ENCODE results near the gene MIPOL1.
A peak's percentile ranks its signal among the peaks of the same experiment; 100 is the strongest.
"Not testable (repeated sequence)": the region's sequence is repeated elsewhere in the genome, so short reads cannot be mapped to it uniquely, and the experiment has no call there.

MIPOL1 gene

GRCh38 chr14:37198273-37198598 is 499 bp downstream of the MIPOL1 start:
- peak overlapping the region; percentile 73 for H3K4me3 ChIP-seq (ENCODE audit: low read depth, low read length)
- in situ Hi-C loops (cut with HindIII; ENCODE audit: low sequenced_read_pairs): no loop called here
- DNase-seq (ENCODE audit: low read depth): no peak
- TF ChIP-seq, protein P1, sequence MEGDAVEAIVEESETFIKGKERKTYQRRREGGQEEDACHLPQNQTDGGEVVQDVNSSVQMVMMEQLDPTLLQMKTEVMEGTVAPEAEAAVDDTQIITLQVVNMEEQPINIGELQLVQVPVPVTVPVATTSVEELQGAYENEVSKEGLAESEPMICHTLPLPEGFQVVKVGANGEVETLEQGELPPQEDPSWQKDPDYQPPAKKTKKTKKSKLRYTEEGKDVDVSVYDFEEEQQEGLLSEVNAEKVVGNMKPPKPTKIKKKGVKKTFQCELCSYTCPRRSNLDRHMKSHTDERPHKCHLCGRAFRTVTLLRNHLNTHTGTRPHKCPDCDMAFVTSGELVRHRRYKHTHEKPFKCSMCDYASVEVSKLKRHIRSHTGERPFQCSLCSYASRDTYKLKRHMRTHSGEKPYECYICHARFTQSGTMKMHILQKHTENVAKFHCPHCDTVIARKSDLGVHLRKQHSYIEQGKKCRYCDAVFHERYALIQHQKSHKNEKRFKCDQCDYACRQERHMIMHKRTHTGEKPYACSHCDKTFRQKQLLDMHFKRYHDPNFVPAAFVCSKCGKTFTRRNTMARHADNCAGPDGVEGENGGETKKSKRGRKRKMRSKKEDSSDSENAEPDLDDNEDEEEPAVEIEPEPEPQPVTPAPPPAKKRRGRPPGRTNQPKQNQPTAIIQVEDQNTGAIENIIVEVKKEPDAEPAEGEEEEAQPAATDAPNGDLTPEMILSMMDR (IDR thresholded peaks at IDR 0.05; ENCODE audit: low read depth, low read length, missing control alignments): no peak

GRCh38 chr14:37198907-37199306 is 1.2 kb downstream of the MIPOL1 start:
- TF ChIP-seq, protein P1 (IDR thresholded peaks at IDR 0.05; ENCODE audit: low read depth, low read length, missing control alignments): no peak
- no peak for DNase-seq (ENCODE audit: low read depth)
- no peak overlapping the region for H3K4me3 ChIP-seq (ENCODE audit: low read depth, low read length)
- in situ Hi-C loops (cut with HindIII; ENCODE audit: low sequenced_read_pairs): no loop called here

DNA sequence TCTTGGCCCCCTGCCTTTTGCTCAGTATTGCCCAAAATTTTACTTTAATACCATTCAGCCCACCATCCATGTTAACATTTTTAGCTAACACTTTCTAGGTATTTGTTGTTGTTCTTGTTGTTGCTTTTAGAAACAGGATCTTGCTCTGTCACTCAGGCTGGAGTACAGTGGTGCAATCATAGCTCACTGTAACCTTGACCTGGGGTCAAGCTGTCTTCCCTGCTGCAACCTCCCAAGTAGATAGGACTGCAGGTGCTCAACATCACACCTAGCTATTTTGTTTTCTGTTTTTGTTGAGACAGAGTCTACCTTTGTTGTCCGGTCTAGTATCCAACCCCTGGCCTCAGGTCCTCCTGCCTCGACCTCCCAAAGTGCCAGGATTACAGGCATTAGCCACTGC is 4.0 kb downstream of the MIPOL1 start:
- no peak for DNase-seq (ENCODE audit: low read depth)
- in situ Hi-C loops (cut with HindIII; ENCODE audit: low sequenced_read_pairs): no loop called here
- no peak overlapping the region for H3K4me3 ChIP-seq (ENCODE audit: low read depth, low read length)
- TF ChIP-seq, protein P1 (IDR thresholded peaks at IDR 0.05; ENCODE audit: low read depth, low read length, missing control alignments): no peak

GRCh38 chr14:37202265-37202664 is 4.5 kb downstream of the MIPOL1 start:
- peak; percentile 11 for DNase-seq (ENCODE audit: low read depth)
- in situ Hi-C loops (cut with HindIII; ENCODE audit: low sequenced_read_pairs): no loop called here
- no peak overlapping the region for H3K4me3 ChIP-seq (ENCODE audit: low read depth, low read length)
- TF ChIP-seq, protein P1 (IDR thresholded peaks at IDR 0.05; ENCODE audit: low read depth, low read length, missing control alignments): no peak

GRCh38 chr14:37202812-37203211 is 5.1 kb downstream of the MIPOL1 start:
- in situ Hi-C loops (cut with HindIII; ENCODE audit: low sequenced_read_pairs): no loop called here
- no peak for DNase-seq (ENCODE audit: low read depth)
- no peak overlapping the region for H3K4me3 ChIP-seq (ENCODE audit: low read depth, low read length)
- TF ChIP-seq, protein P1 (IDR thresholded peaks at IDR 0.05; ENCODE audit: low read depth, low read length, missing control alignments): no peak

GRCh38 chr14:37203423-37203822 is 5.7 kb downstream of the MIPOL1 start:
- TF ChIP-seq, protein P1 (IDR thresholded peaks at IDR 0.05; ENCODE audit: low read depth, low read length, missing control alignments): no peak
- no peak overlapping the region for H3K4me3 ChIP-seq (ENCODE audit: low read depth, low read length)
- in situ Hi-C loops (cut with HindIII; ENCODE audit: low sequenced_read_pairs): no loop called here
- DNase-seq (ENCODE audit: low read depth): no peak

DNA sequence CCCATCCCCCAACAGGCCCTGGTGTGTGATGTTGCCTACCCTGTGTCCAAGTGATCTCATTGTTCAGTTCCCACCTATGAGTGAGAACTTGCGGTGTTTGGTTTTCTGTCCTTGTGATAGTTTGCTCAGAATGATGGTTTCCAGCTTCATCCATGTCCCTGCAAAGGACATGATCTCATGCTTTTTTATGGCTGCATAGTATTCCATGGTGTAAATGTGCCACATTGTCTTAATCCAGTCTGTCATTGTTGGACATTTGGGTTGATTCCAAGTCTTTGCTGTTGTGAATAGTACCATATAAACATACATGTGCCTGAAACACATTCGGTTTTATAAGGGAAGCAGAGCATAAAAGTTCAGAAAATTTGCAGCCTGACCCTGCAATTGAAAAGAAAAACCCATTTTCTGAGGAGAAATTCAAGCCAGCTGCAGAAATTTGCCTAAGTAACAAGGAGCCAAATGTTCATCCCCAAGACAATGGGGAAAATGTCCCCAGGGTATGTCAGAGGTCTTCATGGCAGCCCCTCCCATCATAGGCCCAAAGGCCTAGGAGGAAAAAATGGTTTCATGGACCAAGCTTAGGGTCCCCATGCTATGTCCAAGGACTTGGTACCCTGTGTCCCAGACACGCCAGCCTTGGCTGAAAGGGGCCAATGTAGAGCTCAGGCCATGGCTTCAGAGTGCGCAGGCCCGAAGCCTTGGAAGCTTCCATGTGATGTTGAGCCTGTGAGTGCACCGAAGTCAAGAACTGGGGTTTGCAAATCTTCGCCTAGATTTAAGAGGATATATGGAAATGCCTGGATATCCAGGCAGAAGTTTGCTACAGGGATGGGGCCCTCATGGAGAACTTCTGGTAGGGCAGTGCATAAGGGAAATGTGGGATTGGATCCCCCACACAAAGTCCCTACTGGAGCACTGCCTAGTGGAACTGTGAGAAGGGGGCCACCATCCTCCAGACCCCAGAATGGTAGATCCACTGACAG is 8.2 kb downstream of the MIPOL1 start:
- in situ Hi-C loops (cut with HindIII; ENCODE audit: low sequenced_read_pairs); H3K4me3 ChIP-seq (ENCODE audit: low read depth, low read length); DNase-seq (ENCODE audit: low read depth): not testable (repeated sequence)

GRCh38 chr14:37209617-37210016 is 11.9 kb downstream of the MIPOL1 start:
- H3K4me3 ChIP-seq (ENCODE audit: low read depth, low read length); in situ Hi-C loops (cut with HindIII; ENCODE audit: low sequenced_read_pairs); DNase-seq (ENCODE audit: low read depth): not testable (repeated sequence)
